GM18517 (cell line): ENCODE results near the gene KIF26B.
"Not testable (repeated sequence)": the region's sequence is repeated elsewhere in the genome, so short reads cannot be mapped to it uniquely, and the experiment has no call there.

ENCODE experiments used
- ATAC-seq: cut with Tn5 transposase; IDR thresholded peaks from one replicate; pipeline ENCODE4 v1.9.1; 2021; ENCODE audit warnings: mild to moderate bottlenecking, moderate library complexity; ENCODE audit not compliant: unreplicated experiment

Gene KIF26B

GRCh38 chr1:245311887-245312536 lies 157.2 kb downstream of the KIF26B start:
- no peak for ATAC-seq

DNA sequence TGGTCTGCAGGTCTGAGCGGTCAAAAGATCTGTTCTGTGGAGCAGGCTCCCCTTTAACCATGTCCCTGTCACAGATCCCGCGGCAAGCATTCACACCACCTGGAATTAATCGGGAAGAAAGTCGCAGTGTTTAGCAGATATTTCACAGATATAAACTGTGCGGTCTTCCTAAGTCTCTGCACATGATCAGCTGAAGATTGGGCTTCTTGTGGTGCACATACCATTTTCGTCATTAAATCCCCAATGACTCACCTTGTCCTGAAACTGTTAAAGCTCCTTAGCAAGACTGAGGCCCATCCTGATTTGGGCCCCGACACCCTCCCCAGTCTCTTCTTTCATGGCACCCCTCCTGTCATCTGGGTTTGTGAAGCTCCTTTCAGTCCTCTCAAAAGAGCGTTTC lies 158.8 kb downstream of the KIF26B start:
- ATAC-seq: no peak

GRCh38 chr1:245316784-245317183 lies 162.0 kb downstream of the KIF26B start:
- ATAC-seq: no peak

- no peak for ATAC-seq
Measured at GRCh38 chr1:245317217-245317616, 162.4 kb downstream of the KIF26B start.

GRCh38 chr1:245319094-245319493 lies 164.3 kb downstream of the KIF26B start:
- no peak for ATAC-seq

DNA sequence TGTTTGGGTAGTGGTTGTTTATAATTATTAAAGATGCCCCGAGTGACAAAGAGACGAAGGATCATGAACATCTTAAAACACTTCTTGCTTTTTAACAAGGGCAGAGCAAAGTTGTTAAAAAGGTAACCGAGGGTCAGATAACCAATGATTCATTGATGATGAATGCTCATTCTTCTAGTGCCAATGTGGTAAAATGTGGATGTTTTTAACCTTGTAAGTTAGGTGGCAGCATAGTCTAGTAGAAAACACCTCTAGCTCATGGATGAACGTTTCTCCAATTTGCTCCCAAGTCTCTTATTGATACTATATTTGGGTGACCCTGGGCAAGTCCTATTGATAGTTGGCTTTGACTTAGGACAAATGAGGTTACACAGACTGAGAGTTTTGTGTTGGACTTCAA lies 167.9 kb downstream of the KIF26B start:
- no peak for ATAC-seq

- not testable (repeated sequence) for ATAC-seq
Measured at GRCh38 chr1:245323765-245324164, 169.0 kb downstream of the KIF26B start.

GRCh38 chr1:245325922-245326795 lies 171.4 kb downstream of the KIF26B start:
- ATAC-seq: no peak

GRCh38 chr1:245327360-245327759 lies 172.6 kb downstream of the KIF26B start:
- no peak for ATAC-seq

DNA sequence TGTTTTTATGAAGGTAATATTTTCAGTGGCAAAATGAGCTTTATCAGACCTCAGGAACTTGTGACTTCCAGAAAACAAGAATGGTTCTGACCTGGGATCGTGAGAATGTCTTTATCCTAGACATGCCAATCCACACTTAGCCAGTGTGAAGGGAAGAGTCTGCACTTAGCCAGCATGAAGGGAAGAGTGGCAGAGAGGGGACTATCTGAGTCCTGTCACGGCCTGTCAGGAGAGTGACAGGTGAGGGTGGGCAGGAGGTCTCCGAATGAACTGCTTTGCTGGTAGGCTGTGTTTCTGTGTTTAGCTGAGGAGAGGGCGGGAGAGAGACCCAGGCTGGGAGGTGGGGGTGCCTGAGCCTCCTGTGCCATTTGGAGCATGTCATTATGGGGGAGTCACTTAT lies 173.1 kb downstream of the KIF26B start:
- no peak for ATAC-seq

DNA sequence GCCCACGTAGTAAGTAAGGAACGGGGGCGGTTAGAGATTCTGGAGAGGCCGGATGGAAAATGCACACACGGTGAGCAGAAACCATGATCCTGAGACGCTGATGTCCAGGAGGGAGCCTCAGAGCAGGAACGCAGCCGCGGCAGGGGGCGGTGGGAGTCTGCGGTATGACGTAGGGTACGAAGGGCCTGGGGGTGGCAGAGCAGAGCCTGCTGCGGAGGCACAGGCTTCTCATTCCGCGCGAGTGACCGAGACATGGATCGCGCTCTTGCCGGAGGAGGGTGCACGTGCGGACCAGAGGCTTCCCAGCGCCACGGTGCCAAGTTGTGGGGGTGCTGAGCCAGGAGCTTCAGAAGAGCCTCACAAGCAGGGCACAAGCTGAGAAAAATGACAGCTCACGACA lies 176.2 kb downstream of the KIF26B start:
- ATAC-seq: no peak

DNA sequence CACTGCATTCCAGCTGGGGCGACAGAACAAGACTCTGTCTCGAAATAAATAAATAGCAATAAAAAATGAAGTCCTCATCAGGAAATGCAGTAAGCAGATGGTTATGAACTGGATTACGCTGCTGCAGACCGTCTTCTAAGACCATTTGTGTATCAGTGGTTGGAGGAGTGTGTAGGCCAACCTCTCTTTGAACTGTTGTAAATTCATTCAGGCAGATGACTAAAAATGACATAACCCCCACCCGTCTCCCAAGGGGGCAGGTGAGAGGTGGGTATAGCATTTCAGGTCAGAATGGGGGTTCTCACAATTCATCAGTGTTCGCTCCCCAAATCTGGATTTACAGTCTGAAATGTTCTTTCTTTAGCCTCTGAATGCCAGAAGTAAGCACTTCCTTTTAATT lies 177.3 kb downstream of the KIF26B start:
- no peak for ATAC-seq

GRCh38 chr1:245332513-245332912 lies 177.7 kb downstream of the KIF26B start:
- no peak for ATAC-seq

- ATAC-seq: no peak
Measured at GRCh38 chr1:245334235-245334634, 179.4 kb downstream of the KIF26B start.

DNA sequence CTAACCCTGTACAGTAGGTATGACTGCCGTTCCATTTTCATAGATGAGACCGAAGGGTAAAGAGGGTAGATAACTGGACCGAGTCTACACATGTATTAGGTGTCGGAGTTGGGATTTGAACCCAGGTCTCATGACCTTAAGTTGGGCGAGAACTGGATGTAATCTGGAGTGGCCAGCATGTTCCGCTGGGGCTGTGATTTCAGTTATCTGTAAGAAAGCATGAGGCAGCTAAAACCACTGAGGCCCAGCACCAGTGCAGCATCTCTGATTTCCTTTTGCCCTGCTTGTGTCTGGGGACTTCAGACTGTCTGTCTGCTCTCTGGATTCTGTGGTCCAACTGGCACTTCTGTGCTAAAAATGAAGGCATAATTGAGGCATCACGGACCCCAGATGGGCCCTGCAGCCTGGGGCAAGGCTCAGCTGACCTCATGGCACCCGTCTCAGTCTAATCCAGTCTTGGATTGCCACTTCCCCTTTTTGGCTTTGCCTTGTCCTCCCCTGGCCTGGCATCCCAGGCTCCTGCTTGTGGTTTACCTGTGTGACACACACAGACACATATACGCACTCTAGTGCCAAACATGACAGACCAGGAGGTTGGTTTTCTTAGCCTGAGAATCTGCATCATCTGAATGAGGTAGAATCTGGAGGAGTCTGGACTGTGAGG lies 180.2 kb downstream of the KIF26B start:
- ATAC-seq: no peak

DNA sequence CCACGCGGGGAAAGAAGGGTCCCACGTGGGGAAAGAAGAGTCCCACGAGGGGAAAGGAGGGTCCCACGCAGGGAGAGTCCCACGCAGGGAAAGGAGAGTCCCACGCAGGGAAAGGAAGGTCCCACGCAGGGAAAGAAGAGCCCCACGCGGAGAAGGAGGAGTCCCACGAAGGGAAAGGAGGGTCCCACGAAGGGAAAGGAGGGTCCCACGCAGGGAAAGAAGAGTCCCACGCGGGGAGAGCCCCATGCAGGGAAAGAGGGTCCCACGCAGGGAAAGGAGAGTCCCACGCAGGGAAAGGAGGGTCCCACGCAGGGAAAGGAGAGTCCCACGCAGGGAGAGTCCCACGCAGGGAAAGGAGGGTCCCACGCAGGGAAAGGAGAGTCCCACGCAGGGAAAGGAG lies 180.9 kb downstream of the KIF26B start:
- not testable (repeated sequence) for ATAC-seq

- ATAC-seq: no peak
Measured at GRCh38 chr1:245336149-245336983, 181.6 kb downstream of the KIF26B start.

- ATAC-seq: not testable (repeated sequence)
Measured at GRCh38 chr1:245336984-245337355, 182.2 kb downstream of the KIF26B start.

DNA sequence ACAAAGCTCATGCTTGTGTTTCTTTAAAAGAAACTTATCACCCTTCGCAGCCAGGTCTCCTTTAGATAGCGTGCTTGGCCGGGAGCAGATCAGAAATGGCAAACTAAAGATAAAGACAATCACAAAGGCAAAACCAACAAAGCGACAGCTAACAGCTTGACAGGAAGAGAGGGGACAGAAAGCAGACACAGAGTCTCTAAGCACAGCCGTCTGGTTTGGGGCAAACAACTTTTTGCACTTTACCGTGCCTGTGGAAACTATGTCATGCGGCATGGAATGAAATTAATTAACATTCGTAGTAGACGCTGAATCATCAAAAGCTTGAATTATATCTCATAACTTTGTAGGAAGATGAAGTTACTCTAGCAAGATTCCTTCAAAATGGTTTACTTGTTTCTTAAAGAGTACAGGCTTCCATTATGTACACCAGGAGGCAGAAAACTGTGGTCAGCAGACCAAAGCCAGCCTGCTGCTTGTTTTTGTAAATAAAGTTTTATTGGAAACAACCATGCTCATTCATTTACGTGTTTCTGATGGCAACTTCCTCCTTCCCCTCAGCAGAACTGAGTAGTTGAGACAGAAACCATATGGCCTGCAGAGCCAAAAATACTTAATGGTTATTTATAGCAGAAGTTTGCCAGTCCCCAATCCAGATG lies 183.2 kb downstream of the KIF26B start:
- ATAC-seq: no peak

DNA sequence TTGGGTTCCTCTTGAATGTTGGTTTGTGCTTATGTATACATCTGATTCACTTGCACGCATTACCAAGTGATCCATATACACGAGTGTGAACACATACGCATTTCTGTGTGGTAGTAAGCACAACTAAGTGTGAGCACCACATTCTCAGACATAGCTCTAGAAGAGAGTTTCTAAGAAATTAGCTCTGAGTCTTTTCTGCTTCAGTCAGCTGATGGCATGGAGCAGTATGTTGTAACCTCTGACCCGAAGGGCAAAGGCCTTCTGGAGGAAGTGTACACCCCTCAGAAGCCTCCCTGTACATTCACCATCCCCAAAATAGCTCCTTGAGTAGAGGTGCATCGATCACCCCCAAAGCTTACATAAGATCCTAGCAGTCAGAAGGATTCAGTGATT lies 183.7 kb downstream of the KIF26B start:
- no peak for ATAC-seq
